ENCODE data around the gene DTL. TPM values are rescaled to one million over a fixed set of nuclear protein-coding genes. Genes with fewer than 3 reads are reported as not detected.

Gene DTL
- total RNA-seq, 1 experiment from 2014 or later = 26.7 TPM

GRCh38 chr1:212073490-212073889 lies 37.9 kb downstream of the DTL start:
- no peaks in the 10 kb centered on the region for H3K4me1 ChIP-seq (ENCODE audit: control insufficient read depth, insufficient read depth, low read length)
- no peak overlapping the region for H3K4me3 ChIP-seq (ENCODE audit: low read depth in 2 of 2, low read length in 2 of 2)
- ATAC-seq = no peak
- ChIA-PET POLR2A (no interaction called here), CTCF (no interaction called here)
- no peak for DNase-seq (ENCODE audit: low read depth, low spot score)
- intact Hi-C loops (cut with micrococcal nuclease; ENCODE audit: unreplicated experiment) = no loop called here
- in situ Hi-C loops (cut with HindIII; ENCODE audit: low pct_unique_long_range_greater_than_20kb, low sequenced_read_pairs) = no loop called here
- no peaks in the 10 kb centered on the region for H3K27me3 ChIP-seq (ENCODE audit: control insufficient read depth, insufficient read depth, low read length)
- no peaks in the 10 kb centered on the region for H3K9me3 ChIP-seq (ENCODE audit: control insufficient read depth, insufficient read depth, low read depth, low read length)
- BruUV-seq (replicated peaks) = no TSS peak
- peaks cover 26% of the 10 kb centered on the region; the same call in 1 of the 2 replicates for H3K36me3 ChIP-seq (ENCODE audit: control insufficient read depth, insufficient read depth, low read length)
- TF ChIP-seq TCF7L2 (IDR thresholded peaks at IDR 0.05; ENCODE audit: low read depth, low read length) (no peak), SIN3A (IDR thresholded peaks at IDR 0.05; ENCODE audit: borderline replicate concordance, insufficient read depth, low read depth, low read length) (no peak), POLR2AphosphoS5 (IDR thresholded peaks at IDR 0.05; ENCODE audit: low read depth, low read length) (no peak), CTCF (IDR thresholded peaks at IDR 0.05) (no peak), REST (IDR thresholded peaks at IDR 0.05; ENCODE audit: insufficient read depth in 1 of 2, low read depth in 2 of 2, low read length in 1 of 2) (no peak)
- no peak overlapping the region for H3K27ac ChIP-seq (ENCODE audit: low read length)

GRCh38 chr1:212074313-212074712 lies 38.8 kb downstream of the DTL start:
- no peak overlapping the region for H3K27ac ChIP-seq (ENCODE audit: low read length)
- no peaks in the 10 kb centered on the region for H3K27me3 ChIP-seq (ENCODE audit: control insufficient read depth, insufficient read depth, low read length)
- no TSS peak for BruUV-seq (replicated peaks)
- intact Hi-C loops (cut with micrococcal nuclease; ENCODE audit: unreplicated experiment) = no loop called here
- ChIA-PET CTCF (no interaction called here), POLR2A (no interaction called here)
- no peaks in the 10 kb centered on the region for H3K9me3 ChIP-seq (ENCODE audit: control insufficient read depth, insufficient read depth, low read depth, low read length)
- DNase-seq (ENCODE audit: low read depth, low spot score) (no peak), ATAC-seq (no peak)
- peaks cover 30% of the 10 kb centered on the region; the same call in 1 of the 2 replicates for H3K36me3 ChIP-seq (ENCODE audit: control insufficient read depth, insufficient read depth, low read length)
- no peak overlapping the region for H3K4me3 ChIP-seq (ENCODE audit: low read depth in 2 of 2, low read length in 2 of 2)
- TF ChIP-seq REST (IDR thresholded peaks at IDR 0.05; ENCODE audit: insufficient read depth in 1 of 2, low read depth in 2 of 2, low read length in 1 of 2) = no peak
- no peak for TF ChIP-seq TCF7L2 (IDR thresholded peaks at IDR 0.05; ENCODE audit: low read depth, low read length)
- no peak for TF ChIP-seq CTCF (IDR thresholded peaks at IDR 0.05)
- TF ChIP-seq POLR2AphosphoS5 (IDR thresholded peaks at IDR 0.05; ENCODE audit: low read depth, low read length) = no peak
- TF ChIP-seq SIN3A (IDR thresholded peaks at IDR 0.05; ENCODE audit: borderline replicate concordance, insufficient read depth, low read depth, low read length) = no peak
- no peaks in the 10 kb centered on the region for H3K4me1 ChIP-seq (ENCODE audit: control insufficient read depth, insufficient read depth, low read length)
- in situ Hi-C loops (cut with HindIII; ENCODE audit: low pct_unique_long_range_greater_than_20kb, low sequenced_read_pairs) = no loop called here
